ENCODE measurements around the gene QPRT.
"Not testable (repeated sequence)": the region's sequence is repeated elsewhere in the genome, so short reads cannot be mapped to it uniquely, and the experiment has no call there.

QPRT gene

GRCh38 chr16:29746518-29746917 is 67.5 kb downstream of the QPRT start:
- not testable (repeated sequence) for DNase-seq (ENCODE audit: low read depth in 2 of 2)

Data from activated CD8-positive, alpha-beta memory T cell treated with anti-CD3 and anti-CD28 coated beads for 4 hours (primary cell).